H1 (cell line): ENCODE measurements around the gene C1orf21. TPM values are rescaled to one million over a fixed set of nuclear protein-coding genes. Genes with fewer than 3 reads are reported as not detected.

Experiments
- BACH1 ChIP-seq: IDR thresholded peaks from 2 replicates; pipeline ENCODE4 v1.6.1; 2012; ENCODE audit warnings: low read length, improper control_type of control experiment
- EGR1 ChIP-seq: IDR thresholded peaks from 2 replicates; pipeline ENCODE4 v1.6.1; 2011; ENCODE audit warnings: low read depth, low read length, borderline replicate concordance
- PHF8 ChIP-seq: fragments of 200-600 bp; sonication (generic); conservative IDR thresholded peaks from 2 replicates; pipeline ENCODE4 v1.7.1; 2012; ENCODE audit warnings: low read depth, mild to moderate bottlenecking, inconsistent platforms, low read length, moderate library complexity
- polyA plus RNA-seq, 7 experiments: library from polyadenylated mRNA; depleted of rRNA in 3 of 7; stranded (reverse) in 5 of 7; unstranded in 2 of 7; fragments of >200 nt in 5 of 7; fragments of 200-250 nt in 2 of 7; gene quantifications; 1 replicate in 5 of 7; 2 replicates in 1 of 7; 4 replicates in 1 of 7; pipeline versions ENCODE4 v1.2.1 to v1.2.3, GENCODE V29; 2011 to 2013; ENCODE audit warnings: missing spikeins in 2 of 7, mixed read lengths in 2 of 7
- total RNA-seq: library from RNA; stranded (reverse); fragmentation: NEBNext Ultra II Directional; extraction: Animal tissue kit (Norgen Biotek cat#: 25700); gene quantifications from 2 replicates; pipeline ENCODE4 v1.2.1, GENCODE V29; 2021
- TF ChIP-seq, protein P1 (sequence below): IDR thresholded peaks from 2 replicates; pipeline ENCODE4 v1.6.1; 2011; ENCODE audit warnings: low read length, improper control_type of control experiment
- TF ChIP-seq, protein P2 (sequence below): IDR thresholded peaks from 2 replicates; pipeline ENCODE4 v1.6.1; 2011; ENCODE audit warnings: low read depth, mild to moderate bottlenecking, low read length; ENCODE audit not compliant: insufficient read depth

C1orf21 gene
- total and polyA plus RNA-seq, 2 of the 8 experiments (the other 6 are each of a cell fraction or from before 2014, with no cell fraction given), result 16.6 to 51.0 TPM

DNA sequence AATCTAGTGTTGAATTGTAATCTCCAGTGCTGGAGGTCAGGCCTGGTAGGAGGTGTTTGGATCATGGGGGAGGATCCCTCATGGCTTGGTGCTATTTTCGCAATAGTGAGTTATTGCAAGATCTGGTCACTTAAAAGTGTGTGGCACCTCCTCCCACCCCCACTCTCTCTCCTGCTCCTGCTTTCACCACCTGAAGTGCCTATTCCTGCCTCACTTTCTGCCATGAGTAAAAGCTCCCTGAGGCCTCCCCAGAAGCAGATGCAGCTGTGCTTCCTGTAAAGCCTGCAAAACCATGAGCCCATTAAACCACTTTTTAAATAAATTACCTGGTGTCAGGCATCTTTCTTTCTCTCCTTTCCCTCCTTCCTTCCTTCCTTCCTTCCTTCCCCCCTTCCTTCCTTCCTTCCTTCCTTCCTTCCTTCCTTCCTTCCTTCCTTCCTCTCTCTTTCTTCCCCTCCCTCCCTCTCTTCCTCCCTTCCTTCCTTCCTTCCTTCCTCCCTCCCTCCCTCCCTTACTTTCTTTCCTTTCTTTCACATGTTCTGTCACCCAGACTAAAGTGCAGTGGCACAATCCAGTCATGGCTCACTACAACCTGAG, 172.4 kb downstream of the C1orf21 start (continued):
- TF ChIP-seq, protein P1, sequence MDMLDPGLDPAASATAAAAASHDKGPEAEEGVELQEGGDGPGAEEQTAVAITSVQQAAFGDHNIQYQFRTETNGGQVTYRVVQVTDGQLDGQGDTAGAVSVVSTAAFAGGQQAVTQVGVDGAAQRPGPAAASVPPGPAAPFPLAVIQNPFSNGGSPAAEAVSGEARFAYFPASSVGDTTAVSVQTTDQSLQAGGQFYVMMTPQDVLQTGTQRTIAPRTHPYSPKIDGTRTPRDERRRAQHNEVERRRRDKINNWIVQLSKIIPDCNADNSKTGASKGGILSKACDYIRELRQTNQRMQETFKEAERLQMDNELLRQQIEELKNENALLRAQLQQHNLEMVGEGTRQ, result no peak
- no peak for TF ChIP-seq EGR1
- TF ChIP-seq BACH1, result no peak
- TF ChIP-seq PHF8, result no peak
- TF ChIP-seq, protein P2, sequence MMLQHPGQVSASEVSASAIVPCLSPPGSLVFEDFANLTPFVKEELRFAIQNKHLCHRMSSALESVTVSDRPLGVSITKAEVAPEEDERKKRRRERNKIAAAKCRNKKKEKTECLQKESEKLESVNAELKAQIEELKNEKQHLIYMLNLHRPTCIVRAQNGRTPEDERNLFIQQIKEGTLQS, result no peak
